Upper lobe of left lung (tissue), 4 donors: Measurements from ENCODE around the gene MCFD2.

Source experiments
- POLR2A ChIP-seq, 4 donors: fragments of 450-650 bp; IDR thresholded peaks; one replicate each; pipeline ENCODE4 v1.5.1; 2016 to 2017; ENCODE audit warnings: antibody characterized with exemption in 4 of 4, mild to moderate bottlenecking in 2 of 4
- POLR2AphosphoS5 ChIP-seq, 2 donors: sonication (generic); formaldehyde crosslinking; IDR thresholded peaks; one replicate each; pipeline ENCODE4 v1.5.1; 2017; ENCODE audit warnings: antibody characterized with exemption in 2 of 2
- TF ChIP-seq, protein P1 (sequence below), 6 experiments: fragments of 450-650 bp in 4 of 6; fragments of 200-600 bp in 2 of 6; sonication (generic) in 2 of 6; IDR thresholded peaks; one replicate each; pipeline ENCODE4 v1.5.1; 2016 to 2019; ENCODE audit warnings: antibody characterized with exemption in 6 of 6

- TF ChIP-seq, protein P1, sequence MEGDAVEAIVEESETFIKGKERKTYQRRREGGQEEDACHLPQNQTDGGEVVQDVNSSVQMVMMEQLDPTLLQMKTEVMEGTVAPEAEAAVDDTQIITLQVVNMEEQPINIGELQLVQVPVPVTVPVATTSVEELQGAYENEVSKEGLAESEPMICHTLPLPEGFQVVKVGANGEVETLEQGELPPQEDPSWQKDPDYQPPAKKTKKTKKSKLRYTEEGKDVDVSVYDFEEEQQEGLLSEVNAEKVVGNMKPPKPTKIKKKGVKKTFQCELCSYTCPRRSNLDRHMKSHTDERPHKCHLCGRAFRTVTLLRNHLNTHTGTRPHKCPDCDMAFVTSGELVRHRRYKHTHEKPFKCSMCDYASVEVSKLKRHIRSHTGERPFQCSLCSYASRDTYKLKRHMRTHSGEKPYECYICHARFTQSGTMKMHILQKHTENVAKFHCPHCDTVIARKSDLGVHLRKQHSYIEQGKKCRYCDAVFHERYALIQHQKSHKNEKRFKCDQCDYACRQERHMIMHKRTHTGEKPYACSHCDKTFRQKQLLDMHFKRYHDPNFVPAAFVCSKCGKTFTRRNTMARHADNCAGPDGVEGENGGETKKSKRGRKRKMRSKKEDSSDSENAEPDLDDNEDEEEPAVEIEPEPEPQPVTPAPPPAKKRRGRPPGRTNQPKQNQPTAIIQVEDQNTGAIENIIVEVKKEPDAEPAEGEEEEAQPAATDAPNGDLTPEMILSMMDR (IDR thresholded peaks at IDR 0.05) = no peak
- no peak for TF ChIP-seq POLR2AphosphoS5 (IDR thresholded peaks at IDR 0.05)
- no peak for TF ChIP-seq POLR2A (IDR thresholded peaks at IDR 0.05)
Measured at GRCh38 chr2:46909150-46909549, 6.5 kb downstream of the MCFD2 start.
